Esophagus (tissue), 2 donors: Measurements from ENCODE around the gene ARHGAP24. TPM values are rescaled to one million over a fixed set of nuclear protein-coding genes. Genes with fewer than 3 reads are reported as not detected.
"Not testable (repeated sequence)": the region's sequence is repeated elsewhere in the genome, so short reads cannot be mapped to it uniquely, and the experiment has no call there.

Experiments
- H3K27ac ChIP-seq, 2 donors: one replicate each; pipeline ENCODE4 v1.5.1; 2013; ENCODE audit warnings: low read depth in 2 of 2, mild to moderate bottlenecking in 2 of 2, inconsistent platforms in 1 of 2, low read length in 1 of 2, moderate library complexity in 1 of 2
- H3K27me3 ChIP-seq, 2 donors: one replicate each; pipeline ENCODE4 v1.6.1; 2013; ENCODE audit warnings: low read length in 2 of 2, control low read depth in 1 of 2, mild to moderate bottlenecking in 1 of 2; ENCODE audit not compliant: insufficient read depth in 2 of 2, control insufficient read depth in 1 of 2
- H3K36me3 ChIP-seq, 2 donors: one replicate each; pipeline ENCODE4 v1.6.1; 2013; ENCODE audit warnings: low read length in 1 of 2; ENCODE audit not compliant: control insufficient read depth in 2 of 2, insufficient read depth in 2 of 2
- H3K4me1 ChIP-seq, 2 donors: one replicate each; pipeline ENCODE4 v1.6.1; 2013; ENCODE audit warnings: low read length in 1 of 2; ENCODE audit not compliant: control insufficient read depth in 2 of 2, insufficient read depth in 2 of 2
- H3K4me3 ChIP-seq, 2 donors: one replicate each; pipeline ENCODE4 v1.5.1; 2013; ENCODE audit warnings: low read length in 2 of 2, mild to moderate bottlenecking in 2 of 2, low read depth in 1 of 2, moderate library complexity in 1 of 2
- H3K9me3 ChIP-seq, 2 donors: one replicate each; pipeline ENCODE4 v1.6.1; 2013; ENCODE audit warnings: mild to moderate bottlenecking in 2 of 2, low read depth in 1 of 2, low read length in 1 of 2, moderate library complexity in 1 of 2; ENCODE audit not compliant: control insufficient read depth in 2 of 2, insufficient read depth in 1 of 2
- WGBS, 2 donors: extraction: QIAGEN DNeasy Blood & Tissue Kit; methylation state at CpG; one replicate each; pipeline ENCODE4 v1.1.7; 2013; 5-methylcytosine and 5-hydroxymethylcytosine counted together
- polyA plus RNA-seq, 2 donors: library from polyadenylated mRNA; stranded (reverse); fragments of 200-250 nt; gene quantifications; one replicate each; pipeline ENCODE4 v1.2.3, GENCODE V29; 2013
- donor health status: healthy with polysubstance abuse.
- donor health status: Bipolar disorder and iron deficiency.

The ARHGAP24 gene
- polyA plus RNA-seq, 2 donors, result 2.0 to 2.8 TPM

DNA sequence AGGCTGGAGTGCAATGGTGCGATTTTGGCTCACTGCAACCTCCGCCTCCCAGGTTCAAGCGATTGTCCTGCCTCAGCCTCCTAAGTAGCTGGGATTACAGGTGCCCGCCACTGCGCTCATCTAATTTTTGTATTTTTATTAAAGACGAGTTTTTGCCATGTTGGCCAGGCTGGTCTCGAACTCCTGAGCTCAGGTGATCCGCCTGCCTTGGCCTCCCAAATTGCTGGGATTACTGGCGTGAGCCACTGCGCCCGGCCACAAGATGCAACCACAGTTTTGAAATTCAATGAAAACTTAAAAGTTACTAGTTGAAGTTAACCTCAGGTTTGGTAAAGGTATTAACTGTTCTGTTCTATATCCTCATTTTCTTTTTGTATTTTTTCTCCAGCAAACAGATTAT is 427.7 kb downstream of the ARHGAP24 start:
- H3K4me1 ChIP-seq, H3K36me3 ChIP-seq, H3K27me3 ChIP-seq, H3K4me3 ChIP-seq, H3K27ac ChIP-seq, H3K9me3 ChIP-seq: not testable (repeated sequence)
- WGBS, 2 donors, result 93 to 95% methylated on average over 11 of the region's 11 CpGs

DNA sequence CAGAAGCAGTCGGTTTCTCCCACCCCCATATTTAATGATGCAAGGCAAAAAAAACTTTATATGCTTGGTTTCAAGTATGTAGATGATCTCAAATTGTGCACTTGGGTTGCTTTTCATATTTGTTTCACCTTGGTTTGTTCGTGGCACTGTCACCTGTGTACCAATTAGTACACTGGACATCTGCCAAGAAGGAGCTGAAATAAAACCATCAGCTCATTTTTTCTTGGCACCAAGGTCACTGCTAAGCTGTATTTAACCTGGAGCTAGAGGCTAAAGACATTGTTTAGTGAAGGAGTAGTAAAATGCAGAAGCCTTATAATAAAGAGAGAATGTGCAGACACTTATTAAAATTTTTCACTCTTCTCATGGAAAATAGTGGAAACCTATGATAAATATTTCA is 430.8 kb downstream of the ARHGAP24 start:
- H3K36me3 ChIP-seq, result no peaks in the 10 kb centered on the region
- H3K4me3 ChIP-seq, result no peak overlapping the region
- H3K27ac ChIP-seq, result no peak overlapping the region
- H3K9me3 ChIP-seq, result no peaks in the 10 kb centered on the region
- H3K4me1 ChIP-seq, result no peaks in the 10 kb centered on the region
- no peaks in the 10 kb centered on the region for H3K27me3 ChIP-seq
- 48 to 49% methylated on average over 2 of the region's 2 CpGs for WGBS, 2 donors

DNA sequence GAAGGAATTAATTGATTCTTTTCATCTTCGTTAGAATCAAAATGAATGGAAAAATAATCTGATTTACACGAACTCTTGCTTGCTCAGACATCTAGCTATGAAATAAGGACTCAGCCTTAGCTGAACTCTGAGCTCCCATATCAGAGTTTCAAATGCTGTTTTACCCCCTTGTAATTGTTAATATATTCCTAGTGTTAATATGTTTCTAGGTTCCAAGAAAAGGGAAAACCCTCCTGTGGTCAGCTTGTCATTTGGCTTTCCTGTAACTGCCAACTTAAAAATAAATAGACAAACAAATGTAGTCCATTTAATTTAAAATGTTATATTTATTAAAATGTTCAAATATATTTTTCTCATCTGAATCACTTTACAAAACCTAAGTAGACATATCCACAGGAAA is 432.1 kb downstream of the ARHGAP24 start:
- H3K27me3 ChIP-seq, result no peaks in the 10 kb centered on the region
- 84 to 89% methylated on average over 2 of the region's 2 CpGs for WGBS, 2 donors
- H3K27ac ChIP-seq, result no peak overlapping the region
- no peaks in the 10 kb centered on the region for H3K4me1 ChIP-seq
- no peak overlapping the region for H3K4me3 ChIP-seq
- no peaks in the 10 kb centered on the region for H3K9me3 ChIP-seq
- H3K36me3 ChIP-seq, result no peaks in the 10 kb centered on the region

DNA sequence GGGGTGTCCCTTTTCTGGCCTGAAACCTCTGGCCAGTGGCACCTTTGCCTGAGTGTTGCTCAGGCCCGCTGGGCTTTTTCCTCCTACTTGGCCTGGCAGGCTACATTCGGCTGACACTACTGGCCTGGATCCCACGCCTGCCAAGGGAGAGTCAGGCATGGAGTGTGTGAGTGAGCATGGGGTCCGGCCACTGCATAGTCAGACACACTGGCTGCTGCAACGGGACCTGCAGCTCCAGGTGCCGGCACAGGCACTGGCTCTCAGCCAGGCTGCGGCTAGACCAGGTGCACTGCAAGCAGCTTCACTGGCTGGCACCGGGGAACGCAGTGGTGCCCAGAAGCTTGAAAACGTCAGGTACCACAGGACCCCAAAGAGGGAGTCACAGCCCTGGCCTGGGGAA is 434.9 kb downstream of the ARHGAP24 start:
- Histone ChIP-seq H3K36me3 (no peaks in the 10 kb centered on the region), H3K27ac (no peak overlapping the region), H3K9me3 (no peaks in the 10 kb centered on the region), H3K4me1 (no peaks in the 10 kb centered on the region), H3K4me3 (no peak overlapping the region), H3K27me3 (no peaks in the 10 kb centered on the region)
- 66 to 92% methylated on average over 10 of the region's 10 CpGs for WGBS, 2 donors

DNA sequence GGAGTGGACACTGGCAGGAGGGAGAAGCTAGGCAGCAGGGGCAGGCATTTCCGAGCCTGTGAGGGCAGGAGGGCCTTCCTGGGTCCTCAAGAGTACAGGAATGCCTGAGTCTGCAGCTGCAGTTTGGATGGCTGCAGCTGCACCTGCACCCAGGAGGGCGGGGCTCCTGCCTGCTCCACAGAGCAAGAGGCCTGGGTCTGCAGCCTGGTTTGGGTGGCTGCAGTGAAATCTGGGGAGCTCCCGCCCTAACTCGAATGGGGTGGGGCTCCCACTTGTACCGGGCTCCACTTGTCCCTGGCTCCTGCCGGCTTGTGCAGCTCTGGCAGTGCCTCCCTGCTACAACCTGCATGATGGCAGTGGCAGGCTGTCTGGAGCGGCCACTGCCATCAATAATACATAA is 436.0 kb downstream of the ARHGAP24 start:
- H3K27ac ChIP-seq, result no peak overlapping the region
- no peaks in the 10 kb centered on the region for H3K4me1 ChIP-seq
- no peaks in the 10 kb centered on the region for H3K9me3 ChIP-seq
- 83 to 85% methylated on average over 7 of the region's 7 CpGs for WGBS, 2 donors
- no peaks in the 10 kb centered on the region for H3K36me3 ChIP-seq
- no peak overlapping the region for H3K4me3 ChIP-seq
- H3K27me3 ChIP-seq, result no peaks in the 10 kb centered on the region

DNA sequence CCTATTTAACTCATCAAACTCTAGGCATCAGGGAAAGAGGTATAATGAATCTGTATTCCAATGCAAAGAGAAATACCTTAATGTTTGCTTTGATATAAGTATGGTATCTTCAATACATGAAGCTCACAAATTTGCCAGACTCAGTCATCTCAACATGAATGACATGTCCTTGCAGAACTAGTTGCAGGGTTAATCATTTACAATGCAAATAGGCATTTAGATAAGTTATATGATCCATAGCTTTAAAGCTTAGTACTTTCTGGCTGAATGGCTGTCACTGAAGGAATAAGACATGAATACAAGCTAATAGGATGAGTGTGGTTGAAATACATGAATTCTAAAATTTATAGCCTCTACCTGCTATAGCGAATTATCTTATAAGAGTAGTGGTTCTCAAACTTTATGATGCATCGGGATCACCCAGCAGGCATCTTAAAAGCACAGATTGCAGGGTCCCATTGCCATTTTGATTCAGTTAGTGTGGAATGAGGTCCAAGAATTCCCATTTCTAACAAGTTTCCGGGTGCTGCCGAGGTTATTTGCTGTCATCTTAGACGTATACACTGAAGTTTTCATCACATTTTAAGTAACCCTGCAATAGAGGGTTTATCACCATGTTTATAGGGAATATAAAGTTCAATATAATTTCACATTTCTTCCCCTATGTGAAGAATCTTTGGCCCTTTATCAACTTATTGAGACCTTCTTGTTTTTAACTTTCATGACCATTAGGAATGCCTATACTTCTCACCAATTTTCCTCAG is 439.2 kb downstream of the ARHGAP24 start:
- Histone ChIP-seq H3K9me3 (no peaks in the 10 kb centered on the region), H3K4me3 (no peak overlapping the region), H3K4me1 (no peaks in the 10 kb centered on the region), H3K36me3 (no peaks in the 10 kb centered on the region), H3K27ac (no peak overlapping the region), H3K27me3 (no peaks in the 10 kb centered on the region)
- WGBS, 2 donors, result 83 to 95% methylated on average over 5 of the region's 5 CpGs

DNA sequence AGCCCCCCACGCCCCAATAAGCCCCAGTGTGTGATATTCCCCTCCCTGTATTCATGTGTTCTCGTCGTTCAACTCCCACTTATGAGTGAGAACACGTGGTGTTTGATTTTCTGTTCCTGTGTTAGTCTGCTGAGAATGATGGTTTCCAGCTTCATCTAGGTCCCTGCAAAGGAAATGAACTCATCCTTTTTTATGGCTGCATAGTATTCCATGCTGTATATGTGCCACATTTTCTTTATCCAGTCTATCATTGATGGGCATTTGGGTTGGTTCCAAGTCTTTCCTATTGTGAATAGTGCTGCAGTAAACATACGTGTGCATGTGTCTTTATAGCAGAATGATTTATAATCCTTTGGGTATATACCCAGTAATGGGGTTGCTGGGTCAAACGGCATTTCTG is 440.6 kb downstream of the ARHGAP24 start:
- H3K4me3 ChIP-seq, H3K9me3 ChIP-seq, H3K4me1 ChIP-seq, H3K27ac ChIP-seq, H3K36me3 ChIP-seq, H3K27me3 ChIP-seq: not testable (repeated sequence)
- 89 to 91% methylated on average over 6 of the region's 6 CpGs for WGBS, 2 donors

DNA sequence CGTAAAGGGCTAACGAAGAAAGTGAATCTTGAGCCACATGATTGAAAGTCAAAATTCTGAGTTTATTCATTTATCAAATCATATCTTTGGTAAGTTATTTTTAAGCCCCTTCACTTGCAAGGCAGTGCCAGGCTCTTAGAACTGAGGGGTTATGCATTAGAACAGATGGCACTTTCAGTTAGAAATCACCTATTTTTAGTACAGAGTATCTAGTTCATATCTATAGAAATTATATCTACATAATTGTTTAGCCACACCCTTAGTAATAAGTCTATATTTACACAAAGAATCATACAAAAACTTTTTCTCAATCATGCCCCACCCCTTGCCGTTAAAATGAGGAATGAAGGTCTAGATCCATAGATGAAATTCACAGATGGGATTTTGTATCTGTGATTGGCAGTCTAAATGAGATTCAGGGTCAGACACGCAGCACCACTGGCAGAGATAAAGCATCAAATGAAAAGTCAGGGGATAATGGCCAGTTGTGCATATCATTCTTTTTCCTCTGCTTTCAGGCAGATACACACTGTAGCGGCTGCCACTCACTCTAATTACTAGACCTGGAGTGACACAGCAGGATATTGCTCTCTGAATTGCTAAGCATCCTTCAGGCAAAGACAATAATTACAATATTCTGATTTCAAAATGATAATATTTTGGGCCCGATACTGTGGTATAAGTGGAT is 444.4 kb downstream of the ARHGAP24 start:
- Histone ChIP-seq H3K36me3 (no peaks in the 10 kb centered on the region), H3K9me3 (no peaks in the 10 kb centered on the region), H3K27ac (no peak overlapping the region), H3K4me1 (no peaks in the 10 kb centered on the region), H3K27me3 (no peaks in the 10 kb centered on the region), H3K4me3 (no peak overlapping the region)
- WGBS, 2 donors, result 88 to 91% methylated on average over 6 of the region's 6 CpGs

DNA sequence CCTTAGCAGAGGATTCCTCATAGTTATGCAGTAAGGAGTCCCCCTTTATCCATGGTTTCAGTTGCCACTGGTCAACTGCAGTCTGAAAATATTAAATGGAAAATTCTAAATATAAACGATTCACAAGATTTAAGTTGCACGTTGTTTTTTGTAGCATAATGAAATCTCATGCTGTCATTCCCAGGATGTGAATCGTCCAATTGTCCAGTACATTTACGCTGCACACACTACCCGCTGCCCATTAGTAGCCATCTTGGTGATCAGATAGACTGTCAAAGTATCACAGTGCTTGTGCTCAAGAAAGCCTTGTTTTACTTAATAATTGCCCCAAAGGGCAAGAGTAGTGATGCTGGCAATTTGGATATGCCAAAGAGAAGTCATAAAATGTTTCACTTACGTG is 450.1 kb downstream of the ARHGAP24 start:
- WGBS, 2 donors, result 94% methylated on average over 6 of the region's 6 CpGs
- Histone ChIP-seq H3K4me3 (no peak overlapping the region), H3K9me3 (no peaks in the 10 kb centered on the region), H3K27me3 (no peaks in the 10 kb centered on the region), H3K4me1 (peaks cover 0 to 2% of the 10 kb centered on the region in 2 donors), H3K36me3 (no peaks in the 10 kb centered on the region), H3K27ac (no peak overlapping the region)
